K562 (cell line): ENCODE data around the gene LPAR3. TPM values are rescaled to one million over a fixed set of nuclear protein-coding genes. Genes with fewer than 3 reads are reported as not detected.

Source experiments
- ATAC-seq: fragments of 200-7000 bp; cut with Tn5 transposase; 3 replicates; pipeline ENCODE4 v1.9.1; 2020; ENCODE audit warnings: moderate library complexity
- BruUV-seq: library from RNA; stranded (reverse); fragments of 400-500 nt; replicated peaks from 2 replicates; lab custom pipeline; 2021; lab: Mats Ljungman, UMichigan
- CTCF ChIA-PET: fragments of 300-600 bp; formaldehyde crosslinking; extraction: SDS; loops from one replicate; lab custom pipeline; 2021; ENCODE audit warnings: low intra/inter-chr PET ratio; lab: Yijun Ruan, JAX
- POLR2A ChIA-PET: fragments of 300-600, 350-650 bp; sonication (Branson Sonifier 250); formaldehyde crosslinking; extraction: SDS; loops from one replicate; lab custom pipeline; 2021; ENCODE audit warnings: antibody characterized with exemption, inconsistent platforms; lab: Yijun Ruan, JAX
- DNase-seq, 4 experiments: peaks; one replicate each; pipeline versions ENCODE4 v3.0.0 to v3.0.0-alpha.2; 2011 to 2018; ENCODE audit warnings: low spot score in 3 of 4, mixed read lengths in 3 of 4; ENCODE audit errors: extremely low read depth in 1 of 4
- FAIRE-seq: peaks from 2 replicates; lab custom pipeline; 2011; peaks lifted over from hg19 to GRCh38; lab: Jason Lieb, UNC
- H2AFZ ChIP-seq: 2 replicates; pipeline ENCODE4 v1.6.0; 2011; ENCODE audit warnings: low read depth, low read length, control low read depth, inconsistent platforms
- H3K27ac ChIP-seq: fragments of 200-600 bp; 3 replicates; pipeline ENCODE4 v1.8.0; 2011; ENCODE audit warnings: low read depth, mild to moderate bottlenecking, control low read depth, inconsistent platforms, low read length, moderate library complexity, mixed read lengths; ENCODE audit errors: extremely low read depth
- H3K27me3 ChIP-seq, 2 experiments: fragments of 300-600 bp in 1 of 2; 2 replicates in 1 of 2; 3 replicates in 1 of 2; pipeline versions ENCODE4 v1.6.0 to v1.8.0; 2011; ENCODE audit warnings: inconsistent platforms in 2 of 2, low read length in 2 of 2, mild to moderate bottlenecking in 1 of 2, mixed read lengths in 1 of 2, moderate library complexity in 1 of 2; ENCODE audit not compliant: control insufficient read depth in 2 of 2, insufficient read depth in 2 of 2
- H3K36me3 ChIP-seq: fragments of 300-600 bp; 3 replicates; pipeline ENCODE4 v1.8.0; 2011; ENCODE audit warnings: mild to moderate bottlenecking, low read length, inconsistent platforms; ENCODE audit not compliant: control insufficient read depth, insufficient read depth
- H3K4me1 ChIP-seq, 2 experiments: fragments of 200-600 bp in 1 of 2; replicated peaks in 1 of 2; 2 replicates in 1 of 2; 3 replicates in 1 of 2; pipeline versions ENCODE4 v1.5.1 to v1.8.0; 2011; ENCODE audit warnings: inconsistent platforms in 2 of 2, low read length in 2 of 2, mild to moderate bottlenecking in 1 of 2, mixed read lengths in 1 of 2, moderate library complexity in 1 of 2; ENCODE audit not compliant: control insufficient read depth in 2 of 2, insufficient read depth in 2 of 2
- H3K4me2 ChIP-seq: 2 replicates; pipeline ENCODE4 v1.6.1; 2011; ENCODE audit warnings: low read length, control low read depth, inconsistent platforms, mixed read lengths; ENCODE audit not compliant: insufficient read depth
- H3K4me3 ChIP-seq: fragments of 200-600 bp; sonication (generic), shearing (Covaris generic); 2 replicates; pipeline ENCODE4 v1.5.1; 2016; ENCODE audit warnings: control low read depth, inconsistent platforms
- H3K79me2 ChIP-seq: fragments of 200-600 bp; 3 replicates; pipeline ENCODE4 v1.8.0; 2011; ENCODE audit warnings: low read length, inconsistent platforms; ENCODE audit not compliant: control insufficient read depth, insufficient read depth
- H3K9ac ChIP-seq, 2 experiments: 2 replicates each; pipeline versions ENCODE4 v1.6.0 to v1.6.1; 2011; ENCODE audit warnings: low read depth in 2 of 2, low read length in 2 of 2, control low read depth in 1 of 2, inconsistent platforms in 1 of 2, mild to moderate bottlenecking in 1 of 2, mixed read lengths in 1 of 2; ENCODE audit not compliant: insufficient read depth in 1 of 2
- H3K9me1 ChIP-seq: one replicate; pipeline ENCODE4 v1.6.0; 2011; ENCODE audit warnings: inconsistent platforms, mild to moderate bottlenecking, low read length, moderate library complexity; ENCODE audit not compliant: control insufficient read depth, insufficient read depth
- H3K9me3 ChIP-seq: replicated peaks from 2 replicates; pipeline ENCODE4 v1.5.1; 2011; ENCODE audit warnings: low read depth, low read length, inconsistent platforms; ENCODE audit not compliant: control insufficient read depth, insufficient read depth
- H4K20me1 ChIP-seq: replicated peaks from 2 replicates; pipeline ENCODE4 v1.6.1; 2011; ENCODE audit warnings: low read length, inconsistent platforms, mixed read lengths; ENCODE audit not compliant: control insufficient read depth, insufficient read depth
- BRD4 ChIP-seq: fragments of 200-600 bp; sonication (generic); IDR thresholded peaks from 2 replicates; pipeline ENCODE4 v1.6.1; 2017; ENCODE audit warnings: inconsistent platforms
- CBFB ChIP-seq: sonication (generic); formaldehyde crosslinking; IDR thresholded peaks from 2 replicates; pipeline ENCODE4 v1.4.0; 2020; ENCODE audit warnings: mild to moderate bottlenecking, missing genetic modification reagents
- CCNT2 ChIP-seq: IDR thresholded peaks from 2 replicates; pipeline ENCODE4 v1.6.1; 2011; ENCODE audit warnings: borderline replicate concordance, low read depth, mild to moderate bottlenecking, moderate library complexity, mixed read lengths, low read length; ENCODE audit not compliant: insufficient read length; ENCODE audit errors: extremely low read depth
- IRF1 ChIP-seq: sonication (generic); formaldehyde crosslinking; IDR thresholded peaks from 2 replicates; pipeline ENCODE4 v1.8.0; 2022; ENCODE audit warnings: missing genetic modification reagents, mild to moderate bottlenecking, borderline replicate concordance
- L3MBTL2 ChIP-seq: fragments of 450-650 bp; IDR thresholded peaks from 2 replicates; pipeline ENCODE4 v1.6.1; 2016; ENCODE audit warnings: mild to moderate bottlenecking, moderate library complexity
- POLR2G ChIP-seq: fragments of 200-400 bp; formaldehyde crosslinking; IDR thresholded peaks from 2 replicates; pipeline ENCODE4 v1.6.1; 2017; ENCODE audit warnings: low read depth, mild to moderate bottlenecking, antibody characterized with exemption, low read length, moderate library complexity
- RBM15 ChIP-seq: fragments of 200-400 bp; formaldehyde crosslinking; IDR thresholded peaks from 2 replicates; pipeline ENCODE4 v1.6.1; 2018; ENCODE audit warnings: mild to moderate bottlenecking, low read length, moderate library complexity; ENCODE audit not compliant: insufficient read depth
- SIN3A ChIP-seq, 2 experiments: fragments of 150-350 bp in 1 of 2; IDR thresholded peaks; 2 replicates each; pipeline ENCODE4 v1.6.1; 2011 to 2016; ENCODE audit warnings: borderline replicate concordance in 2 of 2, low read depth in 2 of 2, low read length in 2 of 2, mild to moderate bottlenecking in 2 of 2, moderate library complexity in 2 of 2; ENCODE audit not compliant: control insufficient read depth in 1 of 2
- YY1 ChIP-seq, 3 experiments: IDR thresholded peaks; 2 replicates each; pipeline ENCODE4 v1.6.1; 2011; ENCODE audit warnings: low read length in 2 of 3, mild to moderate bottlenecking in 2 of 3, moderate library complexity in 2 of 3, borderline replicate concordance in 1 of 3, control low read depth in 1 of 3, low read depth in 1 of 3; ENCODE audit not compliant: insufficient read depth in 3 of 3, insufficient replicate concordance in 2 of 3, control insufficient read depth in 1 of 3, insufficient read length in 1 of 3; ENCODE audit errors: extremely low read depth in 1 of 3
- ZBTB5 ChIP-seq: fragments of 450-650 bp; IDR thresholded peaks from 2 replicates; pipeline ENCODE4 v1.6.1; 2017; ENCODE audit warnings: antibody characterized with exemption
- ZNF316 ChIP-seq: fragments of 450-650 bp; IDR thresholded peaks from 2 replicates; pipeline ENCODE4 v1.6.1; 2016
- WGBS: fragments of 100-300 bp; shearing (Covaris generic); methylation state at CpG from one replicate; pipeline ENCODE4 v1.1.6; 2016; ENCODE audit warnings: low coverage, mixed read lengths; ENCODE audit not compliant: insufficient coverage; ENCODE audit errors: missing lambda C conversion rate; 5-methylcytosine and 5-hydroxymethylcytosine counted together
- in situ Hi-C: fragments of 300-500 bp; cut with MboI; formaldehyde crosslinking; loops from 4 replicates; pipeline ENCODE4 v1.15.0; 2018; ENCODE audit warnings: inconsistent platforms, mixed read lengths
- intact Hi-C: fragments of 100-400 bp; cut with micrococcal nuclease; formaldehyde crosslinking; loops from 2 replicates; pipeline ENCODE4 v1.14.2; 2022
- polyA plus RNA-seq, 8 experiments: library from polyadenylated mRNA; depleted of rRNA in 4 of 8; stranded (reverse) in 5 of 8; unstranded in 3 of 8; fragments of >200 nt; fragmentation: Nextera tagmentation in 2 of 8; fragmentation: Illumina TruSeq in 1 of 8; extraction: Ambion mirVana in 2 of 8; extraction: Trizol in 1 of 8; gene quantifications; 2 replicates each; pipeline versions ENCODE4 v1.2.1 to v1.2.3, GENCODE V29; 2011 to 2014; ENCODE audit warnings: inconsistent platforms in 1 of 8, missing spikeins in 1 of 8
- total RNA-seq, 7 experiments: library from RNA; depleted of rRNA in 6 of 7; stranded (reverse); fragments of >200 nt in 6 of 7; fragmentation: Illumina TruSeq in 2 of 7; extraction: Trizol in 2 of 7; gene quantifications; 2 replicates each; pipeline versions ENCODE4 v1.2.1 to v1.2.3, GENCODE V29; 2011 to 2021; ENCODE audit warnings: low replicate concordance in 1 of 7

The LPAR3 gene
- total and polyA plus RNA-seq, 9 of the 15 experiments (the other 6 are each of a cell fraction or from before 2014, with no cell fraction given), result 0.11 TPM; not detected in 8

- Histone ChIP-seq H4K20me1 (no peaks in the 10 kb centered on the region), H2AFZ (no peak overlapping the region), H3K27ac (no peak overlapping the region), H3K79me2 (no peaks in the 10 kb centered on the region), H3K36me3 (no peaks in the 10 kb centered on the region), H3K9ac (no peak overlapping the region), H3K4me1 (no peaks in the 10 kb centered on the region), H3K4me2 (no peak overlapping the region), H3K9me3 (no peaks in the 10 kb centered on the region), H3K9me1 (no peaks in the 10 kb centered on the region), H3K27me3 (peaks cover 0 to 6% of the 10 kb centered on the region in 2 experiments; a peak in 3 of 5 replicates), H3K4me3 (no peak overlapping the region)
- DNase-seq (no peak), FAIRE-seq (no peak), ATAC-seq (no peak)
- intact Hi-C loops, result no loop called here
- 0% methylated on average over 3 of the region's 3 CpGs for WGBS
- POLR2A ChIA-PET, result interaction anchor here (0.7 kb wide), 1 partner anchor 846 kb away, joined by 3 read pairs; no protein-coding TSS in a partner anchor
- in situ Hi-C loops, result no loop called here
- CTCF ChIA-PET, result no interaction called here
- no TSS peak for BruUV-seq
- TF ChIP-seq YY1 (IDR thresholded peaks at IDR 0.05; ENCODE audit: borderline replicate concordance in 1 of 3, control insufficient read depth in 1 of 3, extremely low read depth in 1 of 3, insufficient read depth in 3 of 3, insufficient read length in 1 of 3, insufficient replicate concordance in 2 of 3, low read depth in 1 of 3, low read length in 2 of 3) (no peak), ZBTB5 (no peak), BRD4 (no peak), CBFB (CRISPR knock-in tag) (no peak), CCNT2 (no peak), ZNF316 (no peak), L3MBTL2 (no peak), POLR2G (no peak), SIN3A (IDR thresholded peaks at IDR 0.05; ENCODE audit: borderline replicate concordance in 2 of 2, control insufficient read depth in 1 of 2, low read depth in 2 of 2, low read length in 2 of 2) (no peak), IRF1 (CRISPR knock-in tag) (no peak), RBM15 (no peak)
Observed at GRCh38 chr1:84789014-84789413, 104.0 kb downstream of the LPAR3 start.
